ENCODE data around the gene SBK2. TPM values are rescaled to one million over a fixed set of nuclear protein-coding genes. Genes with fewer than 3 reads are reported as not detected.
"Not testable (repeated sequence)": the region's sequence is repeated elsewhere in the genome, so short reads cannot be mapped to it uniquely, and the experiment has no call there.

SBK2 gene
- total RNA-seq, 1 donor from 2014 or later = 0.42 TPM

GRCh38 chr19:55500368-55500952 lies 36.5 kb downstream of the SBK2 start:
- no peak for TF ChIP-seq CTCF (IDR thresholded peaks at IDR 0.05; ENCODE audit: partially characterized antibody, unreplicated experiment)
- peaks cover 21% of the 10 kb centered on the region for H3K36me3 Mint-ChIP-seq (ENCODE audit: unreplicated experiment)
- H3K27me3 Mint-ChIP-seq (ENCODE audit: unreplicated experiment) = peaks cover 24% of the 10 kb centered on the region
- H3K4me3 Mint-ChIP-seq (ENCODE audit: unreplicated experiment) = no peak overlapping the region
- H3K4me1 Mint-ChIP-seq (ENCODE audit: low read depth, unreplicated experiment) = peaks cover 9% of the 10 kb centered on the region
- H3K9me3 Mint-ChIP-seq (ENCODE audit: unreplicated experiment) = peaks cover 14% of the 10 kb centered on the region
- DNase-seq = no peak
- no peak overlapping the region for H3K27ac Mint-ChIP-seq (ENCODE audit: unreplicated experiment)

- H3K27me3 Mint-ChIP-seq (ENCODE audit: unreplicated experiment) = peaks cover 24% of the 10 kb centered on the region
- H3K36me3 Mint-ChIP-seq (ENCODE audit: unreplicated experiment) = peaks cover 14% of the 10 kb centered on the region
- H3K4me3 Mint-ChIP-seq (ENCODE audit: unreplicated experiment) = no peak overlapping the region
- no peak overlapping the region for H3K27ac Mint-ChIP-seq (ENCODE audit: unreplicated experiment)
- H3K4me1 Mint-ChIP-seq (ENCODE audit: low read depth, unreplicated experiment) = peaks cover 10% of the 10 kb centered on the region
- no peak for TF ChIP-seq CTCF (IDR thresholded peaks at IDR 0.05; ENCODE audit: partially characterized antibody, unreplicated experiment)
- DNase-seq = no peak
- peaks cover 15% of the 10 kb centered on the region for H3K9me3 Mint-ChIP-seq (ENCODE audit: unreplicated experiment)
Measured at GRCh38 chr19:55498246-55498840, 38.6 kb downstream of the SBK2 start.

GRCh38 chr19:55497763-55498162 lies 39.2 kb downstream of the SBK2 start:
- Mint-ChIP-seq H3K27ac (ENCODE audit: unreplicated experiment) (no peak overlapping the region), H3K36me3 (ENCODE audit: unreplicated experiment) (peaks cover 11% of the 10 kb centered on the region), H3K4me1 (ENCODE audit: low read depth, unreplicated experiment) (peaks cover 10% of the 10 kb centered on the region), H3K9me3 (ENCODE audit: unreplicated experiment) (peaks cover 13% of the 10 kb centered on the region), H3K4me3 (ENCODE audit: unreplicated experiment) (no peak overlapping the region), H3K27me3 (ENCODE audit: unreplicated experiment) (peaks cover 21% of the 10 kb centered on the region)
- TF ChIP-seq CTCF (IDR thresholded peaks at IDR 0.05; ENCODE audit: partially characterized antibody, unreplicated experiment) = no peak
- DNase-seq = no peak

GRCh38 chr19:55496820-55497219 lies 40.1 kb downstream of the SBK2 start:
- H3K36me3 Mint-ChIP-seq (ENCODE audit: unreplicated experiment); H3K4me1 Mint-ChIP-seq (ENCODE audit: low read depth, unreplicated experiment); H3K9me3 Mint-ChIP-seq (ENCODE audit: unreplicated experiment); H3K27ac Mint-ChIP-seq (ENCODE audit: unreplicated experiment); DNase-seq: not testable (repeated sequence)
- H3K4me3 Mint-ChIP-seq (ENCODE audit: unreplicated experiment) = peak overlapping the region; percentile 46
- peaks cover 17% of the 10 kb centered on the region for H3K27me3 Mint-ChIP-seq (ENCODE audit: unreplicated experiment)

- H3K4me3 Mint-ChIP-seq (ENCODE audit: unreplicated experiment) = peak overlapping the region; percentile 76
- DNase-seq = no peak
- peaks cover 10% of the 10 kb centered on the region for H3K4me1 Mint-ChIP-seq (ENCODE audit: low read depth, unreplicated experiment)
- peaks cover 13% of the 10 kb centered on the region for H3K27me3 Mint-ChIP-seq (ENCODE audit: unreplicated experiment)
- no peaks in the 10 kb centered on the region for H3K36me3 Mint-ChIP-seq (ENCODE audit: unreplicated experiment)
- H3K9me3 Mint-ChIP-seq (ENCODE audit: unreplicated experiment) = peaks cover 7% of the 10 kb centered on the region
- TF ChIP-seq CTCF (IDR thresholded peaks at IDR 0.05; ENCODE audit: partially characterized antibody, unreplicated experiment) = no peak
- H3K27ac Mint-ChIP-seq (ENCODE audit: unreplicated experiment) = peak overlapping the region; percentile 62
Measured at GRCh38 chr19:55495646-55496349, 41.1 kb downstream of the SBK2 start.

Data from glutamatergic neuron (in vitro differentiated cells).